GM12872 (cell line): Measurements from ENCODE around the gene KCP.
A peak's percentile ranks its signal among the peaks of the same experiment; 100 is the strongest.

Source experiments
- CTCF ChIP-seq: IDR thresholded peaks from 3 replicates; pipeline ENCODE4 v1.5.1; 2011; ENCODE audit warnings: low read depth, mild to moderate bottlenecking, low read length, moderate library complexity; ENCODE audit not compliant: insufficient read depth

The KCP gene

GRCh38 chr7:128859232-128860157, 51.0 kb downstream of the KCP start:
- TF ChIP-seq CTCF = no peak

- no peak for TF ChIP-seq CTCF
Measured at GRCh38 chr7:128858380-128859231, 51.9 kb downstream of the KCP start.

- TF ChIP-seq CTCF = no peak
Measured at GRCh38 chr7:128856001-128856718, 54.3 kb downstream of the KCP start.

- TF ChIP-seq CTCF = 0 out of 3 replicates have a peak, but pooled peaks have one; percentile 23
Measured at GRCh38 chr7:128855559-128855958, 55.0 kb downstream of the KCP start.

- TF ChIP-seq CTCF = no peak
Measured at GRCh38 chr7:128854396-128854795, 56.1 kb downstream of the KCP start.

- TF ChIP-seq CTCF = no peak
Measured at GRCh38 chr7:128853799-128854198, 56.7 kb downstream of the KCP start.
